Measurements from ENCODE around the gene DCTN1.

DCTN1 gene

DNA sequence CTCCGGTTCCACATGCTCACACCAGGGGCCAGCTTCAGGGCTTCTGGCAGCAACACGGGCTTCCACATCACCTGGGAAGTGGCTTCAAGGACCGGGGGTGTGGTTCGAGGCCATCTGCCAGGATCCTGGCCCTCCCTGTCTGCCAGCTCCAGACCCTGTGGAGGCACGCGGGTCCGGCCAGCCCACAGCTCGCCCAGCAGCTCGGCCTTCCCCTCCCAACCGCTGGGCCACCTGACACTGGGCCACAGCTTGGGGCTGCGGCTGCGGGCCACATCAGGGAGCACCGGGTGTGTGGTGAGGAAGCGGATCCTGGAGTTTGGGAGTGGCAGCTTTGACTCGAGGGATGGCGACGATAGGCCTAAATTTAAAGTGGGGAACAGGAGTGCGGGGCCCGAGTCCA is 34.3 kb upstream of the DCTN1 start:
- DNase-seq (ENCODE audit: low read depth in 3 of 3) = no peak

GRCh38 chr2:74413001-74413698 is 33.0 kb upstream of the DCTN1 start:
- no peak for DNase-seq (ENCODE audit: low read depth in 3 of 3)

- no peak for DNase-seq (ENCODE audit: low read depth in 3 of 3)
Measured at GRCh38 chr2:74407682-74408081, 27.6 kb upstream of the DCTN1 start.

GRCh38 chr2:74406035-74406434 is 25.9 kb upstream of the DCTN1 start:
- DNase-seq (ENCODE audit: low read depth in 3 of 3) = no peak

DNA sequence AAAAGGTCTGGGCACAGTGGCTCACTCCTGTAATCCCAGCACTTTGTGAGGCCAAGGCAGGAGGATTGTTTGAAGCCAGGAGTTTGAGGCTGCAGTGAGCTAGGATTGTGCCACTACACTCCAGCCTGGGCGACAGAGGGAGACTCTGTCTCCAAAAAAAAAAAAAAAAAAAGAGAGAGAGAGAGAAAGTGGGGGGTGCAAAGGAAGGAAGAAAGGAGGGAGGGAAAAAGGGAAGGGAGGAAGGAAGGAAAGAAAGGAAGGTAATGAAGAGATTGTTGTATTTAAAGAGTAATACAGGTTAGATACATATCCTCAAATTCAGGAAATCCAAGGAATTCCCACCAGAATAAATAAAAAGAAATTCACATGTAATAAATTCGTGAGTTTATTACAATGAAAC is 21.8 kb upstream of the DCTN1 start:
- DNase-seq (ENCODE audit: low read depth in 3 of 3) = no peak

DNA sequence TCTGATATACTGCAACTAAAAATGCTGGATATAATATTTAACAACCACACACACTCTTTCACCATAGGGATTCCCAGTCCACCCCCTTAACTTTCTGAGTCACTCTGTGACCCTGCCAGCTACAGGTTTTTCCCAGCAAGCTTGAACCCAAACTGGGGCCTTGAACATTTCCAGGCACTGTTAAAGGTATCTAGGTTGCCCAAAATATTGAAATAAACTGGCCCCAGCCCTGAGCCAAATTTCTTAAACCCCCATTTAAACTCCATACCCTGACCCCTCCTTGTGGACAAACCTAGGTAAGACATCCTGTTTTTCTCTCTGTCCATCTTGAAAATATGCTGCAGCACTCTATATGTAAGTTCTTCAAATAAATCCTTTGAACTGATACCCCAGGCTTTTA is 19.7 kb upstream of the DCTN1 start:
- no peak for DNase-seq (ENCODE audit: low read depth in 3 of 3)

- no peak for DNase-seq (ENCODE audit: low read depth in 3 of 3)
Measured at GRCh38 chr2:74396149-74396548, 16.0 kb upstream of the DCTN1 start.

DNA sequence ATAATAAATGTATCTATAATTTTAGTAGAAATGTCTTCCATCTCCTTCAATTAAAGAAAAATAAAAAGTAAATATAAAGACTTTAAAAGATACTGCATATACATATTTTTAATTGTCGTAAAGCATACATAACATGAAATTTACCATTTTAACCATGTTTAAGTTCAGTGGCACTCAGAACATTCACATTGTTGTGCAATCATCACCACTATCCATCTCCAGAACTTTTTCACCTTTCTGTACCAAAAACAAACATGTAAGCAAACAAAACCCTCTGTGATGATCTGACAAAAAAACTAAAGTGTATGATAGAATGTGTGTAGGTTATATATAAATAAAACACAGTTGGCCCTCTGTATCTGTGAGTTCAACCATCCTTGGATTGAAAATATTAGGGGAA is 13.4 kb upstream of the DCTN1 start:
- DNase-seq (ENCODE audit: low read depth in 3 of 3) = no peak

DNA sequence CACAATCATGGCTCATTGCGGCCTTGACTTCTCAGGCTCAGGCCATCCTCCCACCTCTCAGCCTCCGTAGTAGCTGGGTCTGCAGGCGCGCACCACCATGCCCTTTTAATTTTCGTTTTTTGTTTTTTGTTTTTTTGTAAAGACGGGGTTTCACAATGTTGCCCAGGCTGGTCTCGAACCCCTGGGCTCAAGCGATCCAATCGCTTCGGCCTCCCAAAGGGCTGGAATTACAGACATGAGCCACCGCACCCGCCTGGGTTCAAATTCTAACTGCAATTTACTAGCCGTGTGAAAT is 12.3 kb upstream of the DCTN1 start:
- DNase-seq (ENCODE audit: low read depth in 3 of 3) = no peak

DNA sequence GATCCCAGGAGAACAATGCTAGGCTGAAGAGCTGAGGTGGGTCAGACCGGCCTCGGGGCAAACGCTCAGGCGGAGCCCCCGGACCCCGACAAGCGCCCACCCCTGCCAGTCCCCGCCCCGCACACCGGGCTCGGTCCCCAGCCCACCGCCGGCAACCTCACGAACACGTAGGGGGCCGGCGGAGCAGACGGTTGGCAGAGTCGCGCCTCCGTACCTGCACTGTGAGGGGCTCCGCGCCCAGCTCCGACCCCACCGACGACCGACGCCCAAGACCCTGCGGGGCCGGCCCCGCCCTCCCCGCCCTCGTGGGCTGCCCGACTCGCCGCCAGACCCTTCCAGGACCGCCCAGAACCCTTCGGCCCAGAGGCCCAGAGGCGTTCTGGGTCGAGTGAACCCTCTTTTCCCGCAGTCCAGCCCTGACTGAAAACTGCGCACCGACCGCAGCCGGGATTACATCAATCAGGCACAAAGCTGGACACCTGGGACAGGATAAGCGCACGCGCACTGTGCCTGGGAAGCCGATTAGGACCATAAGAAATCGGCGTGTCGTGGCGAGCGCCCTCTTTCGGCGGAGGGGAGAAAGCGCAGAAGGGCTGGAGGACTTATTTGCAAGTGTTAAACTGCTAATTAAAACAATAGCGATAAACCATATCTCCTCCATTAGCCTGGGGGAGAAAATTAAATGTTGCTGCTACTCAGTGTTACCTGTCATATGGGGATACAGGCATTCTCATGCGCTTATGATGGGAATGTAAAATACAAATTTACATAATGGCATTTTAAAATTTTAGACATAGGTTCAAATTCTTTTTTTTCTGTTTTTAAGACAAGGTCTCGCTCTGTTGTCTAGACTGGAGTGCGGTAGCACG is 11.7 kb upstream of the DCTN1 start:
- DNase-seq (ENCODE audit: low read depth in 3 of 3) = peak; percentile 89 to 95 (median 91)

- DNase-seq (ENCODE audit: low read depth in 3 of 3) = no peak
Measured at GRCh38 chr2:74391209-74391579, 11.1 kb upstream of the DCTN1 start.

- DNase-seq (ENCODE audit: low read depth in 3 of 3) = no peak
Measured at GRCh38 chr2:74390606-74391005, 10.5 kb upstream of the DCTN1 start.

DNA sequence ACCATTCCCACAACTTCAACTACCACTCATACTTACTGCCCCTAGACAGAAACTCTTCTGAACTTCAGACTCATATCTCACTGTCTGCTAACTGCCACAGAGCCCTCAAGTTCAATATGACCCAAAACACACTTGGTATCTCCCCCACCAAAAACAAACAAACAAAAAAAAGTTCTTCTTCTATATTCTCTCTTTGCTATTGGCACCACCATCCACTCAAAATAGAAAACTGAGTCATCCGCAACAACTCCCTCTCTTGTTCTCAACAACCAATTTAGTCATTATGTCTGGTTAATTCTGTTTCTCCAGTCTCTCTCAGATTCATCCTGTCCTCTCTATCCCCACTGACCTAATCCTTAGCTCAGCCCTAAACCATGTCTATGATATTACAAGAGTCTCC is 7.2 kb upstream of the DCTN1 start:
- DNase-seq (ENCODE audit: low read depth in 3 of 3) = no peak

GRCh38 chr2:74385396-74385795 is 5.3 kb upstream of the DCTN1 start:
- DNase-seq (ENCODE audit: low read depth in 3 of 3) = no peak

GRCh38 chr2:74384051-74384450 is 3.9 kb upstream of the DCTN1 start:
- DNase-seq (ENCODE audit: low read depth in 3 of 3) = no peak

- DNase-seq (ENCODE audit: low read depth in 3 of 3) = no peak
Measured at GRCh38 chr2:74383254-74383653, 3.1 kb upstream of the DCTN1 start.

GRCh38 chr2:74381751-74382150 is 1.6 kb upstream of the DCTN1 start:
- DNase-seq (ENCODE audit: low read depth in 3 of 3) = no peak

DNA sequence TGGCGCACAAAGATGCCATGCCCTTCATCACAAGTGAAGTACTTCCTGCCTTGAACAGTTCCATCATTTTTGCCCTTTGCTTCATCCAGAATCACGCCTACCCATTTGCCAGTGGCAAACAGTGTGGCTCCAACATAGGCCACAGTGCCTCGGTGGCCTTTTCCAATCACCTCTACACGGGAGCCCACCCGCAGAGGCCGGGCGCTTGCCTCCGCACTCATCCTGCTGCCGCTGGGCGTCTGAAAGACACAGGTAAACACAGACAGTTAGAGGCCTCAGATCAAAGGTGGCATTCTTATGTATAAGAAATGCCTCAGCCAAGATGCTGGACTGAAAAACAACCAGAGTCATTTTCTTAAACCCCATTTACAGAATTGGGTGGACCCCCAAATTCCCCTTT is 2.1 kb downstream of the DCTN1 start:
- DNase-seq (ENCODE audit: low read depth in 3 of 3) = no peak

- DNase-seq (ENCODE audit: low read depth in 3 of 3) = no peak
Measured at GRCh38 chr2:74375838-74376237, 4.3 kb downstream of the DCTN1 start.

GRCh38 chr2:74374509-74375205 is 5.5 kb downstream of the DCTN1 start:
- no peak for DNase-seq (ENCODE audit: low read depth in 3 of 3)

GRCh38 chr2:74373985-74374384 is 6.1 kb downstream of the DCTN1 start:
- no peak for DNase-seq (ENCODE audit: low read depth in 3 of 3)

DNA sequence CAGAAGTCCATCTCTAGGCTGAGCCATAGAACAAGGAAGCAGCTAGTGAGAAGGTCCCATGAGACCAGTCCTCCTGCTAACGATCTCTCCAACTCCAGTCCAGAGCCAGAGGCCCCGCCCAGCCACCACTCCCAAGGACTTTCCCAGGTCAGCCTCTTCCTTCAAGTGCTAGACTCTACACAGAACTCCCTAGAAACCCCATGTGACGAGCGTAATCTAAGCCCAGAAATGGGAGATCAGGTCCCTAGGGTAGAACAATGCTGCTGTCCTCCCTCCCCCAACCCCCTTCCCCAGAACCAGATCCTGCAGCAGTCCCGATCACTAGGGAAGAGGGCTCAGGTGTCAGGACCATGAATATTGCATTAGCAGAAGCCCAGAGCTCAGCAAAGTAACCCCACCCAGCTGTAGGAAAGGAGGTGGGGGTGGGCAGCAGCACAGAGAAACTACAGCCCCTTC is 6.9 kb downstream of the DCTN1 start:
- DNase-seq (ENCODE audit: low read depth in 3 of 3) = no peak

DNA sequence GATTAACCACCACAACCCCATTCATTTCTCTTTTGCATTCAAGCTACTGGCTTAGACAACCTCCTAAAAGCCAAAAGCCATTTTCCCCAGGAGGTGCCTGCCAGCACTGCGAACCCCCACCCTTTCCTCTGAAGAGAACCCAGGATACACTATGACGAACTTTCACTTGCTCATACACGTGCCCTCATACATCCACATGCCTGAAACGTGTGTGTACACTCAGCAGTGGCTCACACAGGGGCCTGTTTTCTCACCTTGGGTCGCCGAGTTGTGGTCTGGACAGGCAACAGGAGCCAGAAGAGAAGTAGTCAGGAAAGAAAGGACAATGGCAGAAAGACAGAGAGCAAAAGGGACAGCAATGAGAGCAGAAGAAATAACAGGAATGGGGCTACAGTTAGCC is 7.4 kb downstream of the DCTN1 start:
- DNase-seq (ENCODE audit: low read depth in 3 of 3) = no peak
